Measurements from ENCODE around the gene EEF1G. TPM values are rescaled to one million over a fixed set of nuclear protein-coding genes. Genes with fewer than 3 reads are reported as not detected.

The EEF1G gene
- total and polyA plus RNA-seq, 2 donors = 863 to 1,468 TPM

- no peak overlapping the region for H3K4me3 ChIP-seq (ENCODE audit: low read depth, low read length)
- no peaks in the 10 kb centered on the region for H3K4me1 ChIP-seq (ENCODE audit: insufficient read depth)
- H3K27ac ChIP-seq (ENCODE audit: low read depth) = peak overlapping the region; percentile 24
- no peak for DNase-seq (ENCODE audit: extremely low spot score)
- WGBS = 53% methylated on average over 17 of the region's 17 CpGs
- H3K36me3 ChIP-seq (ENCODE audit: insufficient read depth) = no peaks in the 10 kb centered on the region
Measured at GRCh38 chr11:62548545-62549335, 25.0 kb downstream of the EEF1G start.

DNA sequence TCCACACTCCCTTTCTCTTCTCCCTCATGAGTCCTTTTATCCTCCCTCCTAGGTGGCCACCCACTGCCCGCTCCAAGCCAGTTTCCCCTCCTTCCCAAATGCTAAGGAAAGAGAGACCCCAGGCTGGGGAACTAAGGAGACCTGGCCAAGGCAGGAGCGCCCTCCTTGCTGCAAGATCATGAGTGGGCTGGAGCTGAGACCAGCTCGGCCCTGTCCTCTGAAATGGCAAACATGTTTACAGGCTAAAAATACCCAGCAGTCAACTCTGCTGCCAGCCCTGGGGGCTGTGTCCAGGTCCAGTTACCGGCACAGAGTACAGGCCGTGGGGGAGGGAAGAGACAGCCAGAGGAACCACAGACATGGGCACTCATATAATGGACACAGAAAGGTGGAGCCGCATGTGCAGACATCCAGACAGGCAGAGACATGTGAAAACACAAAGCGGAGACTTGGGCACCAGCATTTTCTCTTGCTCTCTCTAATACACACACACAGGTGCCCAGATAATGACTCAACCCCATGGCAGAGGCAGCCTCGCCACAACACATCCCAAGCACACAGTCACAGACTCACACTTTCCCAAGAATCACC is 25.9 kb downstream of the EEF1G start:
- 39% methylated on average over 8 of the region's 8 CpGs for WGBS
- DNase-seq (ENCODE audit: extremely low spot score) = no peak
- Histone ChIP-seq H3K27ac (ENCODE audit: low read depth) (peak overlapping the region; percentile 79), H3K4me1 (ENCODE audit: insufficient read depth) (no peaks in the 10 kb centered on the region), H3K36me3 (ENCODE audit: insufficient read depth) (no peaks in the 10 kb centered on the region), H3K4me3 (ENCODE audit: low read depth, low read length) (peak overlapping the region; percentile 95)

DNA sequence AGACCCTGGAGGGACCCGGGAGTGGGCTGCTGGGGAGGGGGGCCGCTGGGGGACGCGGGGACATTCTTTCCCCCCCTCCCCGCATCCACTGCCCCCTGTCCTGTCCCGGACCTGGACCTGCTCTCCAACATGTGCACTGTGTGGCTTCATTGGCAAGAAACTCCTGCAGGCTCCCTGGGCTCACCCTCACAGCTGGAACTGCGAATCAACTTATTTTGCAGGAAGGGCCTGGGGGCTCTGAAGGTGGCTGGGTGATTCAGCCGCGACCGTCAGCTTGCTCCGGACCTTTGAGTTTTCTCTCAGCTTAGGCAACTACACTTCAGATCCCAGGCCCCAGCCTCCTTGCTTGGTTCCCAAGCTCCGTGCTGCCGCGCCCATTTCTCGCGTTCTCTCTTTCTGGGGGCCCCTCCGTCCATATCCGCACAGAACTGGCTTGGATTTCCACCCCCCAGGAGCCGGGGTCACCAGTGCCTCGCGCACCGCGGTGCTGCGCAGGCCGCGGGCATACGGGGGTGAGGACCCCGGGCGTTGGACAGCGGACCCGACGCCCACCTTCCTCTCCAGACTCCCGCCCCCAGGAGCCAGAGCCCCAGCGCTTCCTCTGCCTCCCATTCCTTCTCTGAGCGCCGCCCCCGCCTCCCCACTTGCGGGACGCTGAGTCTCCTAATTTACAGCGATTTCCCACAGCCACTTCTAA is 26.6 kb downstream of the EEF1G start:
- DNase-seq (ENCODE audit: extremely low spot score) = no peak
- WGBS = 6% methylated on average over 40 of the region's 40 CpGs

GRCh38 chr11:62546244-62546928 is 27.3 kb downstream of the EEF1G start, which contains the start of gene AHNAK:
TSS of gene AHNAK (minus strand) at chr11:62546806. CDS start at chr11:62536098, 10,708 bp downstream.
- Histone ChIP-seq H3K36me3 (ENCODE audit: insufficient read depth) (no peaks in the 10 kb centered on the region), H3K4me3 (ENCODE audit: low read depth, low read length) (peak within 1 kb of the TSS; percentile 95), H3K27ac (ENCODE audit: low read depth) (peak within 1 kb of the TSS; percentile 98), H3K4me1 (ENCODE audit: insufficient read depth) (no peaks in the 10 kb centered on the region)
- WGBS = under 1% methylated on average over 69 of the region's 69 CpGs
- DNase-seq (ENCODE audit: extremely low spot score) = no peak

More for the DNA sequence above, 26.6 kb downstream of the EEF1G start:
- no peaks in the 10 kb centered on the region for H3K36me3 ChIP-seq (ENCODE audit: insufficient read depth)
- peak overlapping the region; percentile 79 for H3K27ac ChIP-seq (ENCODE audit: low read depth)
- H3K4me1 ChIP-seq (ENCODE audit: insufficient read depth) = no peaks in the 10 kb centered on the region
- peak overlapping the region; percentile 95 for H3K4me3 ChIP-seq (ENCODE audit: low read depth, low read length)

GRCh38 chr11:62545437-62546243 is 28.1 kb downstream of the EEF1G start:
- 0% methylated on average over 59 of the region's 59 CpGs for WGBS
- H3K27ac ChIP-seq (ENCODE audit: low read depth) = peak overlapping the region; percentile 98
- H3K36me3 ChIP-seq (ENCODE audit: insufficient read depth) = no peaks in the 10 kb centered on the region
- H3K4me1 ChIP-seq (ENCODE audit: insufficient read depth) = no peaks in the 10 kb centered on the region
- peak overlapping the region; percentile 95 for H3K4me3 ChIP-seq (ENCODE audit: low read depth, low read length)
- DNase-seq (ENCODE audit: extremely low spot score) = peak; percentile 91

DNA sequence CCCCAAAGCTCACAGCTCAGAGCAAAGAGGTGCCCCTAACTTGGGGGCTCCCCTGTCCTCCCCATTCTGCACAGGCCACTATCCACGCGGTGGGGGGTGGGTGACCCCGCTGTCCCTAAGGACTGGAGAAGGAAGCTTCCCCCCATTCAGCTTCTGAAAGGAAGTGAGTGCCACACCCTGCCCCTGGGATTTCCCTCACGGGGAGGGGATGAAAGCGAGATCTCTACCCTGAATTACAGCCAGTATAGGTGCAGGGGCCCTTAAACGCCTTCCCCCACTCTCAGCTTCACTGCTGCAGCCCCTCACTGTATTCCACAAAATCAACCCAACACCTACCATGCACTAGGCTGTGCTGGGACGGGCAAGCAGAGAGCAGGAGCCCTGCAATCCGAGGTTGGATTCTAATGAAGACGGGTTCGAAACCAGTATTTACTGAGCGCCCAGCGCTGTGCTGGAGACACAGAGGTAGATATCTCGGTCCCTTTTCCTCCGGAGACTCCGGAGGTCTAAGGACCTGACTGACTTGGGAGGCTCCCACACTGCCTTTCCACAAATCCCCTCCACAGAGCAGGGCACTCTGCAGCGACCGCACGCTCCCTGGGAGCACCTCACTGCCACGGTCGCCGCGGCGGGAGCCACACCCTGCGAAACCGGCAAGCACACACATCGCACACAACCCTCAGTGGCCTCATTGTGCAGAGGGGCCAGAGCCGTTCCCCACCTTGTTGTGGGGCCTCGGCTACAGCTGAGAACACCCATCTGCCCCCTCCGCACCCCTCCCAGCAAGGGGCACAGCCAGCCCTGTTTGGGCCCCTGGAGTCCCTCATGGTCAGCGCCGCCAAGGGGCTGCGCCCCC is 28.9 kb downstream of the EEF1G start:
- H3K36me3 ChIP-seq (ENCODE audit: insufficient read depth) = no peaks in the 10 kb centered on the region
- WGBS = under 1% methylated on average over 32 of the region's 32 CpGs
- H3K4me1 ChIP-seq (ENCODE audit: insufficient read depth) = no peaks in the 10 kb centered on the region
- peak overlapping the region; percentile 84 for H3K27ac ChIP-seq (ENCODE audit: low read depth)
- DNase-seq (ENCODE audit: extremely low spot score) = no peak
- H3K4me3 ChIP-seq (ENCODE audit: low read depth, low read length) = peak overlapping the region; percentile 95

DNA sequence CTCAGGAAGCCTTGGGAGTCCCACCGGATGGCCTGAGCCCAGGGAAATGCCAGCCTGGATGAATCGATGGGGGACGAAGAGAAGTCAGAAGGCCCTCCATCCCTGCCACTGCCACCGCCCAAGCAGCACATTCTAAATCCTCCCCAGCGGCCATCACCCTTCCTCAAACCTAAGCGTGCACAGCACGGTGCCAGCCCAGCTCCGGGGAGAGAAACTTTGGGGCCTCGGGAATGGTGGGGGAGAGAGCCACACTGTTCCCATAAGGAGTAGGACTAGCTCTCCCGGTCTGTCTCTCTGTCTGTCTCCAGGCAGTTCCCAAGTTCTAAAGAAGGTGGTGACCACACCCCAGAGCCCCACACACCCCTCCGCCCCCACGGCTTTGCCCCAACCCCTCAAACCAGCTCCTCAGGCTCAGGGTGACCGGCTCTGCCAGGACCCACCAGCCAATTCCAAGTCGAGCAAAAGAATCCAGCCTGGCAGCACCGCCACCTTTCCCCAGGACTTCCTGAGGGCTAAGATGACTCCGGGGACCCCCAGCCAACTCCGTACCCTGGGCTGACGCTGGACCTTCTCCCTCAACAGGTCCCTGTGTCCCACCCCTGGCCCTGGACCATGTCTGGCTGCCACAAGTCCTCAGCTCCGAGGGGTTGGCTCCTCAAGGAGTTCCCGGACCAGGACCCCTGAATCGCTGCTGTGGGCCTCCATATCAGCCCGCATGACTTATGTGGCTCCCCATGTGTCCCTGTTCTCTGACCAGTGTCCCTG is 29.8 kb downstream of the EEF1G start:
- peak overlapping the region; percentile 84 for H3K27ac ChIP-seq (ENCODE audit: low read depth)
- peaks cover 5% of the 10 kb centered on the region for H3K4me1 ChIP-seq (ENCODE audit: insufficient read depth)
- no peaks in the 10 kb centered on the region for H3K36me3 ChIP-seq (ENCODE audit: insufficient read depth)
- 7% methylated on average over 22 of the region's 22 CpGs for WGBS
- no peak for DNase-seq (ENCODE audit: extremely low spot score)
- H3K4me3 ChIP-seq (ENCODE audit: low read depth, low read length) = peak overlapping the region; percentile 95

- 2% methylated on average over 30 of the region's 30 CpGs for WGBS
- H3K27ac ChIP-seq (ENCODE audit: low read depth) = peak overlapping the region; percentile 84
- DNase-seq (ENCODE audit: extremely low spot score) = no peak
- H3K36me3 ChIP-seq (ENCODE audit: insufficient read depth) = no peaks in the 10 kb centered on the region
- H3K4me3 ChIP-seq (ENCODE audit: low read depth, low read length) = peak overlapping the region; percentile 95
- peaks cover 10% of the 10 kb centered on the region for H3K4me1 ChIP-seq (ENCODE audit: insufficient read depth)
Measured at GRCh38 chr11:62542750-62543567, 30.7 kb downstream of the EEF1G start.

DNA sequence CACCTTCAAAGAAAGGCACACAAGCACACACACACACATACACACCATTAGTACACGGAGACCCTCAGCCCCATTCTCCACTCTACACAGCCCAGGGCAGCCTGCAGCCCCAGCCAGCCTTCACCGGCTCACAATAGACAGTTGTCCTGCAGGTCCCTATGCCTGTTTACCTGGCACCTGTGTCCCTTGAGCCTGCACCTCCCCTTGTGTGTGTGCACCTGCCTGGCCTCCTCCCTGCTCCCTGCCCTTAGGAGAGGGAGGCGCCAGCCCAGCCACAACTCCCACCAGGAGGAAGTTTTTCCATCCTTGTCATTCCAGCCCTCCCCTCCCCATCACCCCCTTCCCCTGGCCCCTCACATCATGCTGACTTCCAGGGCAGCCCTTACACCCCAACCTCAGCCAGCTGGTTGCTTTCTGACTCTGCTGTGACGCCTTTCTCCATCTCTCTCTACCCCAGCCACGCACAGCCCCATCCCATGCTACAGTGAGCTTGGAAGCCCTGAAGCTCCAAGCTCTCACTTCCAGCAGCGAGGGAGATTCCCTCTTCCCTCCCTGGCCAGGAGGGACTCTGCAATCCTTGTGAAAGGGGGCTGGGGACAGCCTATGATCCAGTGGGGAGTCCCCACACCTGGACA is 31.5 kb downstream of the EEF1G start:
- peak overlapping the region; percentile 26 for H3K27ac ChIP-seq (ENCODE audit: low read depth)
- peak overlapping the region; percentile 95 for H3K4me3 ChIP-seq (ENCODE audit: low read depth, low read length)
- H3K4me1 ChIP-seq (ENCODE audit: insufficient read depth) = peaks cover 10% of the 10 kb centered on the region
- no peak for DNase-seq (ENCODE audit: extremely low spot score)
- no peaks in the 10 kb centered on the region for H3K36me3 ChIP-seq (ENCODE audit: insufficient read depth)
- WGBS = 27% methylated on average over 6 of the region's 6 CpGs

- Histone ChIP-seq H3K27ac (ENCODE audit: low read depth) (peak overlapping the region; percentile 44), H3K36me3 (ENCODE audit: insufficient read depth) (no peaks in the 10 kb centered on the region), H3K4me1 (ENCODE audit: insufficient read depth) (peaks cover 10% of the 10 kb centered on the region), H3K4me3 (ENCODE audit: low read depth, low read length) (no peak overlapping the region)
- DNase-seq (ENCODE audit: extremely low spot score) = no peak
- 9% methylated on average over 16 of the region's 16 CpGs for WGBS
Measured at GRCh38 chr11:62540804-62541701, 32.6 kb downstream of the EEF1G start.

All from urinary bladder (tissue), 4 donors.